Fibroblast of the aortic adventitia (primary cell): ENCODE measurements around the gene CCL28. TPM values are rescaled to one million over a fixed set of nuclear protein-coding genes. Genes with fewer than 3 reads are reported as not detected.

ENCODE experiments used
- DNase-seq: peaks from one replicate; pipeline ENCODE4 v3.0.0-alpha.2; 2010; ENCODE audit warnings: low read depth
- H3K4me3 ChIP-seq: 2 replicates; pipeline ENCODE4 v1.5.1; 2011; ENCODE audit warnings: low read depth, mild to moderate bottlenecking, control low read depth, low read length, moderate library complexity
- total RNA-seq: library from RNA; depleted of rRNA; stranded (reverse); fragments of >200 nt; gene quantifications from 2 replicates; pipeline ENCODE4 v1.2.3, GENCODE V29; 2012; ENCODE audit warnings: low replicate concordance
- TF ChIP-seq, protein P1 (sequence below): IDR thresholded peaks from 2 replicates; pipeline ENCODE4 v1.5.1; 2011; ENCODE audit warnings: mild to moderate bottlenecking, low read length, control low read depth, inconsistent platforms; ENCODE audit not compliant: insufficient read depth

Gene CCL28
- total RNA-seq, 1 donor: 5.1 TPM

DNA sequence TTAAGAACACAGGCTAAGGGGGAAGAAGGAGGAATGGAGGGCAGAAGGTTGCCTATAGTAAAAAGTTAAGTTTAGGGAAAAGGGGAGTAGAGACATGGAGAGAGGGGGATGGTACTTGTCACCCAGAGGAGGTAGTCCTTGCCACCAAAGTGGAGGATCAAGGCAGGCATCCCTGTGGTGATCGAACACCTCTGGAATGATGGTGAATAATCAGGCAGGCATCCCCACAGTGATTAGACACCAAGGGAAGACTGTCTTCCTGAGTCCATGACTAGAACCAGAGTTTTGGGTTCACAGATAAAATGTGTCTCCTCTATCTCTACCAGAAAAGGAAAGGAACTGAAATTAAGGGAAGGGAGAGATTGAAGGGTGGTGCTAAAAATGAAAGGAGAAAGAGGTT, 79.8 kb downstream of the CCL28 start:
- no peak for DNase-seq
- TF ChIP-seq, protein P1, sequence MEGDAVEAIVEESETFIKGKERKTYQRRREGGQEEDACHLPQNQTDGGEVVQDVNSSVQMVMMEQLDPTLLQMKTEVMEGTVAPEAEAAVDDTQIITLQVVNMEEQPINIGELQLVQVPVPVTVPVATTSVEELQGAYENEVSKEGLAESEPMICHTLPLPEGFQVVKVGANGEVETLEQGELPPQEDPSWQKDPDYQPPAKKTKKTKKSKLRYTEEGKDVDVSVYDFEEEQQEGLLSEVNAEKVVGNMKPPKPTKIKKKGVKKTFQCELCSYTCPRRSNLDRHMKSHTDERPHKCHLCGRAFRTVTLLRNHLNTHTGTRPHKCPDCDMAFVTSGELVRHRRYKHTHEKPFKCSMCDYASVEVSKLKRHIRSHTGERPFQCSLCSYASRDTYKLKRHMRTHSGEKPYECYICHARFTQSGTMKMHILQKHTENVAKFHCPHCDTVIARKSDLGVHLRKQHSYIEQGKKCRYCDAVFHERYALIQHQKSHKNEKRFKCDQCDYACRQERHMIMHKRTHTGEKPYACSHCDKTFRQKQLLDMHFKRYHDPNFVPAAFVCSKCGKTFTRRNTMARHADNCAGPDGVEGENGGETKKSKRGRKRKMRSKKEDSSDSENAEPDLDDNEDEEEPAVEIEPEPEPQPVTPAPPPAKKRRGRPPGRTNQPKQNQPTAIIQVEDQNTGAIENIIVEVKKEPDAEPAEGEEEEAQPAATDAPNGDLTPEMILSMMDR: no peak

More for the DNA sequence above, 79.8 kb downstream of the CCL28 start:
- no peak overlapping the region for H3K4me3 ChIP-seq

Other genes starting within 250 kb of the CCL28 start
- 0.65 and 1.9 TPM in 2 replicates for gene NIM1K, start 220.2 kb downstream of the CCL28 start, total RNA-seq
- 37.6 and 90.5 TPM in 2 replicates for gene HMGCS1, start 99.0 kb downstream of the CCL28 start, total RNA-seq
- 9.6 and 35.8 TPM in 2 replicates for gene TMEM267, start 71.5 kb upstream of the CCL28 start, total RNA-seq
- gene C5orf34, start 102.8 kb upstream of the CCL28 start, total RNA-seq: 2.2 and 10.4 TPM in 2 replicates
- gene PAIP1, start 144.7 kb upstream of the CCL28 start, total RNA-seq: 81.2 and 113 TPM in 2 replicates
- gene NNT, start 190.8 kb upstream of the CCL28 start, total RNA-seq: 54.2 and 80.3 TPM in 2 replicates